ENCODE results near the gene SGPL1. TPM values are rescaled to one million over a fixed set of nuclear protein-coding genes. Genes with fewer than 3 reads are reported as not detected.

SGPL1 gene
- total RNA-seq, 1 experiment from 2014 or later, result 69.4 TPM

DNA sequence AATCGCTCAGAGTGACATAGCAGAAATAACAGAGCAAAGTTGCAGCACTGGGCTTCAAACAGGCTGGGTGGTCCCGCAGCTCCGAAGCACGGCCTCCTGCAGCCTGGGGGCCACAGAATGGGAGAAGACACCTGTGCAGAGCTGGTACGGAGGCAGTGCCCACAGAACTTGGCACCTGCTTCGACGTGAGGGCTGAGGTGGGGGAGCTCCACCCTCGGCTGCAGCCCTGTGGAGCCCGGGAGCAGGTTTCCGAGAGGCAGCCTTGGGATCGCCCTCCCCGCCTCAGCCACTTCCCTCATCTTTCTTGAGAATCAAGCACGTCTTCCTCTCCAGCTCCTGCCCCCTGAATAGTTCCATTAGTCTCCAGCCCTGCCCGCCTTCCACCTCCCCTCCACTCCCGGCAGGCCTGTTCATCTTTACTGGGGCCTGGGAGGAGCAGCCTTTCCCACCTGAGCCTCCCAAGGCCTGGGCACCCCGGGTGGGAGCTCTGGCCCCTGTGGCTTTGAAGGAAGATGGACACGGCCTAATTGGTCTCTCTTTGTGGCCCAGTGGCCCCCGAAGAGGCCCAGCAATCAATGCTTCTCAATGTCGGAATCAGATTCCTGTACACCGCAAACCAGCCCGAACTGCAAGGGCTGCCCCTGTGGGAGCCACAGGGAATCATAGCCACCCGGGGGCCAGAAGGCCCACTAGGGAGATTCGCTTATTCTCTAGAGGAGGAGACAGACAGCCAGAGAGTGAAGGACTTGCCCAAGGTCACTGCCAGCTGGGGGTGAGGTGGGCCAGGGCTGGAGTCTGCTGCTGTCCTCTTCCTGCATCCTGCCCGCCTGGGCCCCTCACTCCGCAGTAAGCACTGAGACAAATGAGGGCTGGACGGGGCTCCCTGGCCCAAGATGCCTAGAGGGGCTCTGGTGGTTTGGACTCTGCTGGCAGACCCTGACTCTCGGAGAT lies 89.6 kb downstream of the SGPL1 start:
- H4K20me1 ChIP-seq (ENCODE audit: insufficient read depth), result no peaks in the 10 kb centered on the region
- BruUV-seq (replicated peaks), result no TSS peak
- DNase-seq (ENCODE audit: low read depth, low spot score) (no peak), ATAC-seq (no peak)
- CTCF ChIA-PET, result interaction anchor here (0.7 kb wide), 1 partner anchor 16 kb away, joined by 3 read pairs; no protein-coding TSS in a partner anchor
- no peak overlapping the region for H3K4me3 ChIP-seq (replicated peaks in 1 of 2; ENCODE audit: low read depth in 1 of 2, low read length in 2 of 2)
- no peaks in the 10 kb centered on the region for H3K79me2 ChIP-seq (ENCODE audit: insufficient read depth, low read length)
- no peak overlapping the region for H3K9ac ChIP-seq (ENCODE audit: low read length)
- intact Hi-C loops (cut with micrococcal nuclease), result no loop called here
- no peak for TF ChIP-seq FOSL1 (IDR thresholded peaks at IDR 0.05; ENCODE audit: low read depth)
- TF ChIP-seq, protein P1, sequence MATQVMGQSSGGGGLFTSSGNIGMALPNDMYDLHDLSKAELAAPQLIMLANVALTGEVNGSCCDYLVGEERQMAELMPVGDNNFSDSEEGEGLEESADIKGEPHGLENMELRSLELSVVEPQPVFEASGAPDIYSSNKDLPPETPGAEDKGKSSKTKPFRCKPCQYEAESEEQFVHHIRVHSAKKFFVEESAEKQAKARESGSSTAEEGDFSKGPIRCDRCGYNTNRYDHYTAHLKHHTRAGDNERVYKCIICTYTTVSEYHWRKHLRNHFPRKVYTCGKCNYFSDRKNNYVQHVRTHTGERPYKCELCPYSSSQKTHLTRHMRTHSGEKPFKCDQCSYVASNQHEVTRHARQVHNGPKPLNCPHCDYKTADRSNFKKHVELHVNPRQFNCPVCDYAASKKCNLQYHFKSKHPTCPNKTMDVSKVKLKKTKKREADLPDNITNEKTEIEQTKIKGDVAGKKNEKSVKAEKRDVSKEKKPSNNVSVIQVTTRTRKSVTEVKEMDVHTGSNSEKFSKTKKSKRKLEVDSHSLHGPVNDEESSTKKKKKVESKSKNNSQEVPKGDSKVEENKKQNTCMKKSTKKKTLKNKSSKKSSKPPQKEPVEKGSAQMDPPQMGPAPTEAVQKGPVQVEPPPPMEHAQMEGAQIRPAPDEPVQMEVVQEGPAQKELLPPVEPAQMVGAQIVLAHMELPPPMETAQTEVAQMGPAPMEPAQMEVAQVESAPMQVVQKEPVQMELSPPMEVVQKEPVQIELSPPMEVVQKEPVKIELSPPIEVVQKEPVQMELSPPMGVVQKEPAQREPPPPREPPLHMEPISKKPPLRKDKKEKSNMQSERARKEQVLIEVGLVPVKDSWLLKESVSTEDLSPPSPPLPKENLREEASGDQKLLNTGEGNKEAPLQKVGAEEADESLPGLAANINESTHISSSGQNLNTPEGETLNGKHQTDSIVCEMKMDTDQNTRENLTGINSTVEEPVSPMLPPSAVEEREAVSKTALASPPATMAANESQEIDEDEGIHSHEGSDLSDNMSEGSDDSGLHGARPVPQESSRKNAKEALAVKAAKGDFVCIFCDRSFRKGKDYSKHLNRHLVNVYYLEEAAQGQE (IDR thresholded peaks at IDR 0.05; ENCODE audit: low read depth), result no peak
- TF ChIP-seq SIN3A (IDR thresholded peaks at IDR 0.05; ENCODE audit: low read depth), result no peak
- no peak for TF ChIP-seq YY1 (IDR thresholded peaks at IDR 0.05; ENCODE audit: extremely low read depth, insufficient replicate concordance, low read depth, low read length)
- TF ChIP-seq TCF7L2 (IDR thresholded peaks at IDR 0.05; ENCODE audit: borderline replicate concordance, extremely low read depth, insufficient read depth, insufficient read length), result no peak
- no peak for TF ChIP-seq SRF (IDR thresholded peaks at IDR 0.05; ENCODE audit: low read depth)
- no peak for TF ChIP-seq ZBTB33 (IDR thresholded peaks at IDR 0.05; ENCODE audit: extremely low read depth, insufficient replicate concordance, low read length)
- no peak overlapping the region for H2AFZ ChIP-seq (ENCODE audit: low read depth, low read length, poor library complexity, severe bottlenecking)
- H3K36me3 ChIP-seq (ENCODE audit: control insufficient read depth in 1 of 2, insufficient read depth in 2 of 2, low read length in 2 of 2), result no peaks in the 10 kb centered on the region
- no peaks in the 10 kb centered on the region for H3K9me2 ChIP-seq (ENCODE audit: insufficient read depth)
- RAD21 ChIA-PET (ENCODE audit: low non-redundant PET in 1 of 2, low total read pairs in 2 of 2, uncharacterized antibody in 2 of 2, unreplicated experiment in 2 of 2), result interaction anchor here in 1 of 2 experiments (1.4 kb wide), 1 partner anchor 365 kb away, joined by 4 read pairs; no protein-coding TSS in a partner anchor
- no peak overlapping the region for H3K27ac ChIP-seq (ENCODE audit: low read depth, low read length)
- H3K4me1 ChIP-seq (ENCODE audit: control insufficient read depth in 1 of 2, insufficient read depth in 2 of 2, low read length in 2 of 2), result peaks cover 0 to 9% of the 10 kb centered on the region in 2 experiments; a peak in 1 of 4 replicates
- POLR2A ChIA-PET, result no interaction called here
- no peaks in the 10 kb centered on the region for H3K27me3 ChIP-seq (ENCODE audit: insufficient read depth, low read length)
- no peaks in the 10 kb centered on the region for H3K9me3 ChIP-seq (ENCODE audit: control insufficient read depth in 1 of 2, insufficient read depth in 1 of 2, low read depth in 1 of 2, low read length in 2 of 2)
- H3K4me2 ChIP-seq (ENCODE audit: low read length), result no peak overlapping the region

Data from HCT116 (cell line).